ENCODE measurements around the gene DGUOK.

Gene DGUOK

DNA sequence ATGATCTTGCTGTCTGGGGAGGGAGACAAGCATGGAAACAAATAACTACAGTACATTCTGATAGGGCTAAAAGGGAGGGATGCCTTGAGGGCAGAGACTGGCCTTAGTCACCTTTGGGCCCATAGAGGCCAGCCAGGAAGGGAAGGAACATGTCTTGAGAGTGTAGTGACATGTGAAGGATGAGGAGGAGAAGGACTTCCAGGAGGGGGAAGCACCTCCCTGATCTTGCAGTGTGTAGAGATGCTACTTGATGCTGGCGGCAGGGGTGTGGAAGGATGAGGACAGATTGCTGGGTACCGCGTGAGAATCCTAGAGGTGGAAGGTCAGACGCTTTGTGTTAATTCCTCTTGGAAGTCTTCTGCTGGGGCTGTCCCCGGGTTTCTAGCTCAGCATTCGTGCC lies 71.1 kb downstream of the DGUOK start:
- DNase-seq (ENCODE audit: low read depth, low spot score): no peak

DNA sequence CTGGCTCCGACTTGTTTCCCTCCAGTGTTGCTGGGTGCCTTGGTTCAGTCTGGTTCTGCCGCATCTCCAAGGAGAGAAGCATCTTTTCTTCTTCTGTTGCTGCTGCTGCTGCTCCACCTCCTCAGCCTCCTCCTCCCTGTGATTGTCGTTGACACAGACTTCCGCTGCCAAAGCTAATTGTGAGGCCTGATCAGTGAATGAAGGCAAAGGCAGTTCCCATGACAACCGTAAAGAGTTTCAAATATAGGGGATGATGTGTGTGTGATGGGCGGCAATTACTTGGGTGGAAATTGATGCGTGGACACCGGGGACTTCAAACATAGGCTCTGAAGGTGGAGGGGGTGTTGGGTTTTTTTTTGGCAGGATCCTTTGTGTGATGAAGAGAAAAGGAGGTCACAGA lies 71.8 kb downstream of the DGUOK start:
- DNase-seq (ENCODE audit: low read depth, low spot score): no peak

DNA sequence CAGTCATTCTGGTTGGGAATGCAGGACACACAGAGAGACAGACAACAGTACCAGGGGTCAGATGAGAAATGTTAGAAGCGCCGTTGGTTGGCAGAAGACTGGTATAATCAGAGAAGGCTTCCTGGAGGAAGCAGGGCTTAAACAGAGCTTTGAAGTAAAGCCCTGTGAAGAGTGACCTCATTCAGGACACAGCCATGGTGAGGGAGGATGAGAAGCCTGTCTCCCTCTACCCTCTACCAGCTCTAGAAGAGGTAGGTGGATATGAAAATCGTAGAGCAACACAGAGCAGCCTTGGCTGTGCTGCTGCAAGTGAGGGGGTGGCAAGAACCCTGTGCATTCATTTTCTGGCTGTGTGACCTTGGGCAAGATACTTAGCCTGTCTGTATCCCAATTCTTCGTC lies 72.3 kb downstream of the DGUOK start:
- no peak for DNase-seq (ENCODE audit: low read depth, low spot score)

DNA sequence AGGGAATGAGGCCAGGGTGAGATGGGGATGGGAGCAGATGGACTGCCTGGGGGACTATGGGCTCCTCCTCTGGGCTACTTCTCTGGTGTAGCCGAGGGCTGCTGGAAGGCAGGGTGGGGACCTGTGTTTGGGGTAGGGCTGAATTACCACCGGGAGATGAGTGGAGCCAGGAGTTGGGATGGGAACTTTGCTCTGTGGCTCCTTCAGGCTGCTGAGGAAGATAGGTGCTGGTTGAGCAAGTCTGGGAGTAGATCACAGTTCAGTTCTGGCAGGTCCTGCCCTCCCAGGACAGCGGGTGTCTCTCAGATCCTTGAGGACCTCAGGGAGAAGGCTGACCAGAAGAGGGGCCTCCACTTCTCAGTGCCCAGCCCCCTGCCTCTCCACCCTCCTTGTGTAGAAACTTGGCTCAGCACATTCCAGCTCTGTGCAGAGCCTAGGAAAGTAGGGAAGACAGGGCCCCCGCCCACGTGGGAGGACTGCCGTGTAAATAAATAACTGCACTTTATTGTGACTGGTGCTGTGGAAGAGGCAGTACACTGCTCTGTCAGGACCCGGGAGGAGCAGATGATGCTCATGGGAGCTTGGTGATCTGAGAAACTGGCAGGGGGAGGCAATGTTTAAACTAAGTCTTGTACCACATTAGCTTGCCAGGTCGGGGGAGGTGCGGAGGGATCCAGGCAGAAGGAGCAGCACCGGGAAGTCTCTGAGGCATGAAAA lies 73.4 kb downstream of the DGUOK start:
- peak; percentile 46 for DNase-seq (ENCODE audit: low read depth, low spot score)

DNA sequence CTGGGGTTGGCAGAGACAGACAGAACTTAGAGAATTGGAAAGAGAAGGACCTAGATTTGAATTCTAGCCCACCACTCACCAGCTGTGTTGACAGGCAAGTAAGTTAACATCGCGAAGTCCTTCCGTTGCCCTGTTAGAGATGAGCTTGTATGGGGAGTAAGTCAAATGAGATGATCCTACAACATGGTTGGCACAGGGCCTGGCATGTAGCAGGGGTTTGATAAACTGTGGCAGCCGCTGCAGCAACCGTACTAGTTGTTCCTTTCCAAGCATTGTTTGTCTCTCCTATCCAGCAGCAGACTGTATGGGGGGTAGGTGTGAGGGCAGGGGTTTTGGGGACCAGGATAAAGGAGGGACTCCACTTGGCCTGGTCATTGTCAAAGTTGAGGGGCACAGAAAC lies 74.0 kb downstream of the DGUOK start:
- DNase-seq (ENCODE audit: low read depth, low spot score): no peak

DNA sequence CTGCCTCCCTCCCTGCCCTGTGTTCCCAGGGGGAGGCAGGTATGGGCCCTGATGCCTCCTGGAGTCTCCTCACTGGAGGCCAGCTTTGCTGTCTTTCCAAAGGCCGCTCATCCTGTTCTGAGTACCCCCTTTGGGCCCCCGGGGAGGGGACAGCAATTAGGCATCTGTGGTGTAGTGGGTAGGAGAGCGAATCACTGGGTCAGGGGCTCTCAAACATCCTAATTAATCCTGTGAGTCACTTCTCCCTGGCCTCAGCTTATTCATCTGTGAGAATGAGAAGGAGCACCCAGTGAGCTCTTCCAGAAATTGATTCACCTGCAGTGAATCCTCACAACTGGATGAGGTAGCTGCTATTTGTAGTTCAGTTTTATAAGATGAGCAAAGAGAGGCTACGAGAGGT lies 74.4 kb downstream of the DGUOK start:
- DNase-seq (ENCODE audit: low read depth, low spot score): no peak

DNA sequence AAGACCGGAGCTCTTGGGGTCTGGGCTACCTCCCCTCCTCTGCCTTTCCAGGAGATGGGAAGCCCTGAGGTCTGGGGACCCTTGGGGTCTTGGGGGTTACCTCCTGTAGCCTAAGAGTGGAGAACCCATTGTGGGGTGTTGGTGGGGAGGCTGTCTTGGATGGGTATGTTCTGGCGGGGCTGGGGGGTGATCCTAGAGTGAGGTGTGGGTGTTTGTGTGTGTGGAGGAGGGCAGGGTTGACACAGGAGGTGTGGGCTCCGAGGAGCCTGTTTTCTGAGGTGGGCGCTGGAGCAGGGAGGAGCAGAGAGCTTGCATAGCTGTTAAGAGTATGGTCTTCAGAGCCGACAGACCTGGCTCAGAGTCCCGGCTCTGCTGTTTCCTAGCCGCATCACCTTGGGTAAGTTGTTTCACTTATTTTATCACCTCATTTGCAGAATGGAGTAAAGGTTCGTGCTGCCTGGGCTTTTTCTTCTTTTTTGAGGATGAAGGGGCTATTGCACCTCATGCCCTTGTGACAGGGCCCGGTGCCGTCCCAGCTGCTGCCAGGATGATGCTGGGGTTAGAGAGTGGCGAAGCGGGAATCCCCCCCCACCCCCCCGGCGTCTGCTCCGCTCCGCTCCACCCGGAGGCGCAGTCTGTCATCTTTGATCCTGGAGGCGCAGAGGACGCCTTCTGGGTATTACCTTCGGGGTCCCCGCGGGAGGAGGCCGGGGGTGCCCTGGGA lies 75.3 kb downstream of the DGUOK start:
- DNase-seq (ENCODE audit: low read depth, low spot score): no peak

DNA sequence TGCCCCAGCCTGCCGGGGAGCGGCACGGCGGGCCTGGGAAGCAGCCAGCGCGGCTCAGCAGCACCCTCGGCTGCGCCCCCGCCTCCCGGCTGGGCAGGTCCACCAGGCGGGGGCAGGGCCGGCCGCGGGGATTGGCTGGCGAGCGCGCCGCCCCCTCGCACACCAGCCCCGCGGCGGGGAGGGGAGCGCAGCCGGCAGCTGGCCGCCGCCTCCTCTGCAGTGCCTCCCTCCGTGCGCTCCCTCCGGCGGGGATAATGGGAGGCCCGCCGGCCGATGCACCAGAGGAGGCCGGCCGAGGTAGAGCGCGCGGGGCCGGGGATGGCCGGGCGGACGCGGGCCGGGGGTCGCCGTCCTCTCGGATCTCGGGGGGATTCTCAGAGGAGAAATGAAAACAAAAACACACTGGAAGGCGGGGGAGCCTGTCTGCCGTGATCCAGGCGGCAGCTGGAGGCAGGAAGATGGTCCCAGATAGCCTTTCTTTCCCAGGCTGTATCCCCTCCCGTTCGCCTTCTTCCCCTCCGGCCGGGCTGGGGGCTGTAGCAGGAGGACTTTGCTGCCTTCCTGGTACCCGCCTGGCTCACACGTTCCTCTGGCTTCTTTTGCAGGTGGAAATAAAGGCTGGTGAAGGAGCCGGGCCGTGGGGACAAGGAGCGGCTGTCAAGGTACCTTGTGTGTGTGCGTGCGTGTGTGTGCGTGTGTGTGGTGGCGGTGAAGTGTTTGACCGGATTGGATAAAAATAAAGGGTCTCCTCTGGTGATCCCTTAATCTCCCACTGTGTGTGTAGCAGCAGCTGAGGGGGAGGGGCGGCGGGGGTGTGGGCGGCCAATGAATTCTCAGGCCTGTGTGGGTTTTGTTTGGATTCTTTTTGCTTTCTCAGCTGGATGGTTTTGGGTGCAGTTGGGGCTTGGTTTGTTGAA lies 76.1 kb downstream of the DGUOK start:
- DNase-seq (ENCODE audit: low read depth, low spot score): peak; percentile 96

DNA sequence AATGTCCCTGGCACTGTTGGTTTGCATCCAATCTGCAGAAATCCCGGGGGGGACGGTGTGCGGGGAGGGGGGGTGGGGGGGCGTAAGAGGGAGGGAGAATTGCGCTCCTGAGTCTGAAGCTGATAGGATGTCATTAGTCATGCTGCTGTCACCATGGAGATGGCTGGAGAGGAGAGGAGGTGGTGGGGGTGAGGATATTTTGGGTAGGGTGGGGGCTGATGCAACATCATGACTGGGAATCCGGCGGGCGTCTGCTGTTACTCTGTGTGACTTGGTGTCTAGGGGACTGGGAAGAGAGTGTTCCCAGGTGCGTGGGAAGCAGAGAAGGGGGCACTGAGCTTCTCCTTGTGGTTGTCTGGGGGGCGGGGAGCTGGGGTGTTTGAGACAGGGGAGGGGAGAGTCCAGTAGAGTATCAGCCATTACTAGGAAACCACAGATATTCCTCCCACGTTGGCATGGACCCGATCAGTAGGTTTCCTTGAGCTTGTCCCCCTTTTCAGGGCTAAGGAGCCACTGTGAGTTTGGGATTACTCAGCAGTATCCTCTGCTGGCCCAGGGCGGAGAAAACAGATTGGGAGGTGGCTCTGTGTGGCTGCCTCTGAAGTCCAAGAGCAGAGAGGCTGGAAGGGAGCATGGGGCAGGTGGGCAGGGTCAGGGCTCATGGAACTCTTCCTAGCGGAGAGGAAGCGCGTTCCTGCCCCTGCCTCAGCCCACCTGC lies 77.0 kb downstream of the DGUOK start:
- DNase-seq (ENCODE audit: low read depth, low spot score): peak; percentile 62

DNA sequence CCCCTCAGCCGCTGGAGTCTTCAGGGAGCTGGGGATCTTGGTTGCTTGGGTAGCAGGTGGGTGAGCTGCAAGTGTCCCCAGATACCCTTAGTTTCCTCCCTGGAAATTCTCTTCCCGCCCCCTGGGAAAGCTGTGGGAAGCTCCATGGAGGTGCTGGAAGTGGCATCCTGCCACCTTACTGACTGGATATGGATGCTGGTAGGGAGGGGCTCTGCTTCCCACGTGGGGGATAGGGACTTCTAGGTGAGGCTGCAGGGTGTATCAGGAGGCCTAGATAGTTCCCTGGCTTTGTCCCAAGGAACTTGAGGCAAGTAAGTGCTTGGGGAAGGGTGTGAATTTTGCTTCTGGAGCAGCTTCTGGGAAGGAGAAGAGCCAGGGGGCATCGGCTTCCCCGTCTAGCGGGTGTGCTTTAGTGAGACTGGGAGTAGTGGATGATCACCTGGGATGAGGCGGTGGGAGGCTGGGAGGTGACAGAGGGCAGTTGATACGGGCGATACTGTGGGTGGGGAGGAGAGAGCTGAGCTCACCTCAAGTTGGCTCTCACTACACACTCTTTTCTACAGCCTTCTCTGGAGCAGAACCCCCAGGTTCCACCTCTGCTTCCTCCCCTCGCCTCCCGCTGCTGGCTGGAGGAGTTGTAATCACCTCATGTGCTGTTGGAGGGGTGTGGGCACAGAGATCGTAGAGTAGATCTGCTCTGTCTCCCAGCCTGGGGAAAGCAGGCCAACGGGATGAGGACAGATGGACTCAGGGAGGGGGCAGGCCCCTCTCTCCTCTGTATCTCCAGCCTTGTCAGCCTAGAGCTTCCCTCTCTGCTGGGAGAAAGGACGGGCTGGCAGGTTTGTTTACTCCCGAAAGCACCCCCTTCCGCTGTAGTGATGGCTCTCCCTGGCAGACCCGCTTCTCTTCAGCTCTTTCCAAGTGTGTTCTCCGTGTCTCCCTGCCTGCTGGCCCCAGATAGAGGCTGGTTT lies 77.8 kb downstream of the DGUOK start:
- no peak for DNase-seq (ENCODE audit: low read depth, low spot score)

DNA sequence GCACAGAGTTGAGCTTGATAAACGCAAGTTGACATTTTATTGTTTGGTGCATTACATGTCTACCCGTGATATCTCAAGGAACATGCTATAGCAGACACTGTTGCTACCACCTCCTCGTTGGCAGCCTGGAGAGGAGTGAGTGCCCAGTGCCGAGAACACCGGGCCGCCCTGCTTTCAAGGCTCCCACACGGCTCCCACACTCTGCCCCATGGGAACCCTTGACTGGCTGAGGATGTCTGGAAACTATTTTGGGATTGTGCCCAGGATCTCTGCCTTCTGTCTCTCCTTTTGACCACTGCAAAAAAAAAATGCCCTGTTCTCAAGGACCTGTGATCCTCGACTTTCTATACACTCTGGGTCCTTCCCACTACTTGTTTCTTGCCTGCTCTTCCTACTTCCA lies 79.1 kb downstream of the DGUOK start:
- DNase-seq (ENCODE audit: low read depth, low spot score): no peak

DNA sequence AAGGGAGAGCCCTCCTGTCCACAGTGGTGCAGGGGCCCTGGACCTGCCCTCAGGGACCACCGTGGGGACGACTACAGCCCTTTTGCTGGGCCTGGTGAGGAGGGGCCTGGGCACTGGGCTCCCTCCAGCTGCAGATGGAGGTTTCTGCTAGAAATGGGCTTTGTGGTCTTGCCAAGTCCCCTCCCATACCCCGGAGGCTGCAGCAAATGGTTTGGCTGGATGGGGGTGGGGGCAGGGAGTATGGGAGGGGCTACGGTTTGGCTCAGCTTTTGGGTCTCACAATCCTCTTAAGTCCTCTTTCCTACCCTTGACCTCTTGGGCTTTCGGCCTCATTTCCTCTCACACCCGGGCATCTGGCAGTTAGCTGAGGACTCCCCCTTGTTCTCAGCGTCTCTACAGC lies 79.8 kb downstream of the DGUOK start:
- DNase-seq (ENCODE audit: low read depth, low spot score): no peak

DNA sequence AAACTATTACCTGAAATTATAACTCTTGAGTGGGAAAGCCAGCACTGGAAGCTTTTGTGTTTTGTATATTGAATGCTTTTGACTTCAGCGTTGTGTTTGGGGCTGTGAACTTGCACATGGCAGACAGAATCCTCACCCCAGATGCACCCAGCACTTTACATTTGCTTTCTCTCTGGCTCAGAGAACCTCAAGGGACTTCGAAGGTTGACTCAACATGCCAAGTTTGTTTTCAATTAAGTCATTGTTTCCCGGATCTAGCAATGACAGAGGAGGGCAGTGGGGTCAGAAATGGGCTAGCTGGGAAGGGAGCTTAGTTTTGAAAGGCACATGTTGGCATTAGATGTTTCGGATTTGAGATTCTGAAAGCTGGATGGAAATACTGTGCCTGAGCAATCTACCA lies 80.4 kb downstream of the DGUOK start:
- DNase-seq (ENCODE audit: low read depth, low spot score): no peak

DNA sequence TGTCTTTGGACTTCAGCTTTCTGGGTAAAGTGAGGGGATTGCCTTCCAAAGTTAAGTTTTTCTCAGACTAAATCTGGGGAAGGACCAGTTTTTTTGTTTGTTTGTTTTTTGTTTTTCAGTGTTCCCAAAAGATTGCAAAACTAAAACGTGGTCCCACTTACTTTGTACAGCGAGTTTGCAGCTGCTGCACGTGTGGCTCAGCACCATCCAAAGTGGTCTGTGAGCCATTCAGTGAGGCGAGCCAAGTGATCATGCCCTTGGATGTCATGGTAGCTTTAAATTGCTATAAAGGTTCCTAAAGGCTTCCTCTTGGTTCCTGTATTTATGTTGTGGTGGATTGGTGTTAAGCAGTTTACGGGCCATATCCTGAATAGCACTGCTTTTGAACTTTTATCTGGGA lies 81.0 kb downstream of the DGUOK start:
- DNase-seq (ENCODE audit: low read depth, low spot score): no peak
